ENCODE data around the gene EML1. TPM values are rescaled to one million over a fixed set of nuclear protein-coding genes. Genes with fewer than 3 reads are reported as not detected.

The EML1 gene
- total RNA-seq, 1 donor from 2014 or later, result 57.2 TPM

DNA sequence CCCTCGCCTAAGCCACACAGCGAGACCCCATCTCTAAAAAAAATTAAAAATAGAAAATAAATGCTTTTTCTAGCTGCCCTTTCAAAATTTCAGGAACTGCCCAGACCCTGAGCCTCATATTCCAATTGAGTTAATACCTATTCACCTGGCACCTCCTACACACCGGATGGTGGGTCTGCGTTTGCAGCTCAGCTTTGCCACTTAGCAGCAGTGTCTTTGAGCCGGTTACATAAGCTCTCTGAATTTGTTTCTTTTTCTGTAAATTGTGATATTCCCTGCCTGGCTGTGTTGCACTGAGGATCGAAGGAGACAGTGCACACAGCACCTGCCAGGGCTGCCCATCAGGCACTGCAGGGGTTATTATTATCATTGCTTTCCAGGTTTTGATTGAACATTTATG lies 125.6 kb downstream of the EML1 start:
- H3K36me3 ChIP-seq, result peaks cover 4% of the 10 kb centered on the region
- H3F3A ChIP-seq (ENCODE audit: low read depth), result no peaks in the 10 kb centered on the region
- TF ChIP-seq EZH2phosphoT487 (IDR thresholded peaks at IDR 0.05) (no peak), EZH2 (IDR thresholded peaks at IDR 0.05) (no peak)
- TF ChIP-seq, protein P1, sequence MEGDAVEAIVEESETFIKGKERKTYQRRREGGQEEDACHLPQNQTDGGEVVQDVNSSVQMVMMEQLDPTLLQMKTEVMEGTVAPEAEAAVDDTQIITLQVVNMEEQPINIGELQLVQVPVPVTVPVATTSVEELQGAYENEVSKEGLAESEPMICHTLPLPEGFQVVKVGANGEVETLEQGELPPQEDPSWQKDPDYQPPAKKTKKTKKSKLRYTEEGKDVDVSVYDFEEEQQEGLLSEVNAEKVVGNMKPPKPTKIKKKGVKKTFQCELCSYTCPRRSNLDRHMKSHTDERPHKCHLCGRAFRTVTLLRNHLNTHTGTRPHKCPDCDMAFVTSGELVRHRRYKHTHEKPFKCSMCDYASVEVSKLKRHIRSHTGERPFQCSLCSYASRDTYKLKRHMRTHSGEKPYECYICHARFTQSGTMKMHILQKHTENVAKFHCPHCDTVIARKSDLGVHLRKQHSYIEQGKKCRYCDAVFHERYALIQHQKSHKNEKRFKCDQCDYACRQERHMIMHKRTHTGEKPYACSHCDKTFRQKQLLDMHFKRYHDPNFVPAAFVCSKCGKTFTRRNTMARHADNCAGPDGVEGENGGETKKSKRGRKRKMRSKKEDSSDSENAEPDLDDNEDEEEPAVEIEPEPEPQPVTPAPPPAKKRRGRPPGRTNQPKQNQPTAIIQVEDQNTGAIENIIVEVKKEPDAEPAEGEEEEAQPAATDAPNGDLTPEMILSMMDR (IDR thresholded peaks at IDR 0.05), result no peak

DNA sequence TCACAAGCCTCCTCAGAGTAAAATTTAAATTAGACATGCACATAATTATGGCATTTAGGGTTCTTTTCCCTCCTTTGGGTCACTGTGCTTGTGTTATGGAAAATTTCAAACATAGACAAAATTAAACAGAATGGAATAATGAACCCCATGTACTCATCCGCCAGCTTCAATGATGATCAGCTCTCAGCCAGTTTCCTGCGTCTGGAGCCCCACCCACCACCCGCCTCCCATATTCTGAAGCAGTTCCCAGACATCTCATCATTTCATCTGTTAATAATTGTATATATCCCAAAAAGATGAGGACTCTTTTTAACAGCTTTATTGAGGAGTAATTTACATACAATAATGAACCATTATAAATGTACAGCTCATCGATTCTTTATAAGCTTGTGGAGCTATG lies 128.2 kb downstream of the EML1 start:
- Histone ChIP-seq H3K4me2 (no peak overlapping the region), H4K20me1 (ENCODE audit: low read depth) (no peaks in the 10 kb centered on the region), H3K9ac (no peak overlapping the region), H2AFZ (replicated peaks) (no peak overlapping the region), H3K36me3 (peaks cover 8% of the 10 kb centered on the region), H3F3A (ENCODE audit: low read depth) (no peaks in the 10 kb centered on the region), H3K27me3 (no peaks in the 10 kb centered on the region), H3K9me3 (ENCODE audit: low read depth) (no peaks in the 10 kb centered on the region), H3K4me1 (no peaks in the 10 kb centered on the region), H3K4me3 (no peak overlapping the region), H3K79me2 (ENCODE audit: low read depth) (no peaks in the 10 kb centered on the region), H3K27ac (no peak overlapping the region)
- Mint-ChIP-seq H3K36me3 (peaks cover 41% of the 10 kb centered on the region), H3K9me3 (peaks cover 3% of the 10 kb centered on the region), H3K27me3 (ENCODE audit: insufficient read depth, low read depth) (peaks cover 2% of the 10 kb centered on the region), H3K4me1 (no peaks in the 10 kb centered on the region), H3K27ac (no peak overlapping the region), H3K4me3 (no peak overlapping the region)
- no peak for DNase-seq (ENCODE audit: low spot score)
- TF ChIP-seq, protein P1 (IDR thresholded peaks at IDR 0.05), result no peak
- TF ChIP-seq EZH2 (IDR thresholded peaks at IDR 0.05), result no peak
- no peak for TF ChIP-seq EZH2phosphoT487 (IDR thresholded peaks at IDR 0.05)

More for the DNA sequence above, 125.6 kb downstream of the EML1 start:
- H3K27me3 ChIP-seq, result no peaks in the 10 kb centered on the region
- no peak overlapping the region for H2AFZ ChIP-seq (replicated peaks)
- Mint-ChIP-seq H3K9me3 (no peaks in the 10 kb centered on the region), H3K4me1 (no peaks in the 10 kb centered on the region), H3K27me3 (ENCODE audit: insufficient read depth, low read depth) (peaks cover 2% of the 10 kb centered on the region), H3K27ac (no peak overlapping the region), H3K4me3 (no peak overlapping the region), H3K36me3 (peaks cover 38% of the 10 kb centered on the region)
- DNase-seq (ENCODE audit: low spot score), result no peak
- H3K4me2 ChIP-seq, result no peak overlapping the region
- H3K9me3 ChIP-seq (ENCODE audit: low read depth), result no peaks in the 10 kb centered on the region
- no peaks in the 10 kb centered on the region for H3K79me2 ChIP-seq (ENCODE audit: low read depth)
- H3K4me3 ChIP-seq, result no peak overlapping the region
- no peak overlapping the region for H3K9ac ChIP-seq
- H3K4me1 ChIP-seq, result no peaks in the 10 kb centered on the region
- no peaks in the 10 kb centered on the region for H4K20me1 ChIP-seq (ENCODE audit: low read depth)
- no peak overlapping the region for H3K27ac ChIP-seq

DNA sequence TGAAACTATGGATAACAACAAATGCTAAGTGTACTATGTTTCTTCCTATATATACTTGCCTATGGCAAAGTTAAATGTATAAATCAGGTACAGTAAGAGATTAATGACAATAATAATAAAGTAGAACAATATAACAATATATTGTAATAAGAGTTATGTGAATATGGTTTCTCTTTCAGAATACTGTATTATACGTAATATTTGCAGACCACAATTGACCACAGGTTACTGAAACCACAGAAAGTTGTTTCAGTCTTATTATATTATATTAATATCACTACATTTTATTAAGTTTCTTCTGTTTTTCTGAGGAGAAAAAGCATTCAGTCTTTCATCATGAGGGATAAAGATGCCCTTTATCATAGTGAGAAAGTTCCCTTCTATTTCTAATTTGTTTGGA lies 131.2 kb downstream of the EML1 start:
- Histone ChIP-seq H3K36me3 (peaks cover 15% of the 10 kb centered on the region), H3K4me3 (no peak overlapping the region), H2AFZ (replicated peaks) (no peak overlapping the region), H3F3A (ENCODE audit: low read depth) (no peaks in the 10 kb centered on the region), H3K4me1 (no peaks in the 10 kb centered on the region), H3K27me3 (no peaks in the 10 kb centered on the region), H3K9ac (no peak overlapping the region), H3K27ac (no peak overlapping the region), H3K4me2 (no peak overlapping the region), H3K79me2 (ENCODE audit: low read depth) (no peaks in the 10 kb centered on the region), H3K9me3 (ENCODE audit: low read depth) (no peaks in the 10 kb centered on the region), H4K20me1 (ENCODE audit: low read depth) (no peaks in the 10 kb centered on the region)
- no peak overlapping the region for H3K27ac Mint-ChIP-seq
- DNase-seq (ENCODE audit: low spot score), result no peak
- peaks cover 2% of the 10 kb centered on the region for H3K27me3 Mint-ChIP-seq (ENCODE audit: insufficient read depth, low read depth)
- H3K9me3 Mint-ChIP-seq, result peaks cover 10% of the 10 kb centered on the region
- peaks cover 48% of the 10 kb centered on the region for H3K36me3 Mint-ChIP-seq
- H3K4me1 Mint-ChIP-seq, result peaks cover 4% of the 10 kb centered on the region
- no peak for TF ChIP-seq EZH2phosphoT487 (IDR thresholded peaks at IDR 0.05)
- TF ChIP-seq EZH2 (IDR thresholded peaks at IDR 0.05), result no peak
- TF ChIP-seq, protein P1 (IDR thresholded peaks at IDR 0.05), result no peak
- no peak overlapping the region for H3K4me3 Mint-ChIP-seq

Data from neural progenitor cell (in vitro differentiated cells).